Measurements from ENCODE around the gene CCDC183. TPM values are rescaled to one million over a fixed set of nuclear protein-coding genes. Genes with fewer than 3 reads are reported as not detected.
A peak's percentile ranks its signal among the peaks of the same experiment; 100 is the strongest.

The CCDC183 gene
- polyA plus RNA-seq, 4 donors: 3.7 to 7.7 (median 5.4) TPM

- DNase-seq (ENCODE audit: low read depth in 4 of 4, low spot score in 2 of 4): no peak
Observed at GRCh38 chr9:136847826-136848392, 51.8 kb downstream of the CCDC183 start.

GRCh38 chr9:136848393-136849037 lies 52.4 kb downstream of the CCDC183 start:
- peak in 1 of 4 donors; percentile 25 for DNase-seq (ENCODE audit: low read depth in 4 of 4, low spot score in 2 of 4)

GRCh38 chr9:136849038-136849959 lies 53.2 kb downstream of the CCDC183 start, which contains the start of gene PHPT1:
Gene PHPT1, plus strand, starts transcription at chr9:136849409. Its CDS starts 22 bp downstream, at chr9:136849431.
- peak; percentile 96 to 99 (median 97) for DNase-seq (ENCODE audit: low read depth in 4 of 4, low spot score in 2 of 4)

- DNase-seq (ENCODE audit: low read depth in 4 of 4, low spot score in 2 of 4): no peak
Observed at GRCh38 chr9:136849960-136850865, 54.1 kb downstream of the CCDC183 start.

- DNase-seq (ENCODE audit: low read depth in 4 of 4, low spot score in 2 of 4): no peak
Observed at GRCh38 chr9:136850866-136851775, 55.0 kb downstream of the CCDC183 start.

- no peak for DNase-seq (ENCODE audit: low read depth in 4 of 4, low spot score in 2 of 4)
Observed at GRCh38 chr9:136851941-136852663, 56.0 kb downstream of the CCDC183 start, which contains the start of gene MAMDC4. Gene MAMDC4, plus strand, starts transcription at chr9:136852346. Its CDS starts 71 bp downstream, at chr9:136852417.

GRCh38 chr9:136852664-136853595 lies 56.8 kb downstream of the CCDC183 start:
- no peak for DNase-seq (ENCODE audit: low read depth in 4 of 4, low spot score in 2 of 4)

GRCh38 chr9:136853596-136854112 lies 57.5 kb downstream of the CCDC183 start:
- no peak for DNase-seq (ENCODE audit: low read depth in 4 of 4, low spot score in 2 of 4)

GRCh38 chr9:136854113-136854841 lies 58.1 kb downstream of the CCDC183 start:
- DNase-seq (ENCODE audit: low read depth in 4 of 4, low spot score in 2 of 4): no peak

GRCh38 chr9:136854842-136855460 lies 58.8 kb downstream of the CCDC183 start:
- DNase-seq (ENCODE audit: low read depth in 4 of 4, low spot score in 2 of 4): no peak

- no peak for DNase-seq (ENCODE audit: low read depth in 4 of 4, low spot score in 2 of 4)
Observed at GRCh38 chr9:136855461-136856078, 59.4 kb downstream of the CCDC183 start.

- DNase-seq (ENCODE audit: low read depth in 4 of 4, low spot score in 2 of 4): no peak
Observed at GRCh38 chr9:136856079-136856476, 59.9 kb downstream of the CCDC183 start.

- no peak for DNase-seq (ENCODE audit: low read depth in 4 of 4, low spot score in 2 of 4)
Observed at GRCh38 chr9:136856541-136857141, 60.5 kb downstream of the CCDC183 start.

GRCh38 chr9:136857166-136857565 lies 61.0 kb downstream of the CCDC183 start:
- no peak for DNase-seq (ENCODE audit: low read depth in 4 of 4, low spot score in 2 of 4)

Measured in left renal cortex interstitium (tissue), 4 donors.